RWPE2 (cell line): ENCODE results near the gene ZNF12.

Experiments used
- ATAC-seq: fragments of 200-7000 bp; cut with Tn5 transposase; 3 replicates; pipeline ENCODE4 v1.9.1; 2021; ENCODE audit warnings: low read depth
- DNase-seq: peaks from one replicate; pipeline ENCODE4 v3.0.0-alpha.2; 2020; ENCODE audit warnings: low spot score
- H3K27ac ChIP-seq: fragments of 450-650 bp; 2 replicates; pipeline ENCODE4 v1.5.1; 2017; ENCODE audit warnings: mild to moderate bottlenecking; ENCODE audit not compliant: poor library complexity, severe bottlenecking
- H3K27me3 ChIP-seq: fragments of 250-450 bp; sonication (Bioruptor Pico); 2 replicates; pipeline ENCODE4 v1.5.1; 2021; ENCODE audit warnings: mild to moderate bottlenecking, moderate library complexity; ENCODE audit not compliant: insufficient read depth, poor library complexity, severe bottlenecking
- H3K36me3 ChIP-seq: fragments of 250-450 bp; sonication (Bioruptor Pico); 2 replicates; pipeline ENCODE4 v1.5.1; 2020; ENCODE audit warnings: low read depth, mild to moderate bottlenecking, moderate library complexity
- H3K4me1 ChIP-seq: fragments of 250-450 bp; sonication (Bioruptor Pico); 2 replicates; pipeline ENCODE4 v1.5.1; 2021; ENCODE audit warnings: mild to moderate bottlenecking, moderate library complexity; ENCODE audit not compliant: insufficient read depth, poor library complexity, severe bottlenecking
- H3K4me3 ChIP-seq: fragments of 250-450 bp; sonication (Bioruptor Pico); 2 replicates; pipeline ENCODE4 v1.5.1; 2021; ENCODE audit warnings: mild to moderate bottlenecking, moderate library complexity; ENCODE audit not compliant: severe bottlenecking
- H3K9me3 ChIP-seq: fragments of 250-450 bp; sonication (Bioruptor Pico); 2 replicates; pipeline ENCODE4 v1.5.1; 2021; ENCODE audit warnings: mild to moderate bottlenecking, moderate library complexity; ENCODE audit not compliant: severe bottlenecking
- TF ChIP-seq, protein P1 (sequence below): fragments of 450-650 bp; IDR thresholded peaks from one replicate; pipeline ENCODE4 v1.5.1; 2017; ENCODE audit warnings: mild to moderate bottlenecking, moderate library complexity; ENCODE audit not compliant: poor library complexity, severe bottlenecking

Gene ZNF12

DNA sequence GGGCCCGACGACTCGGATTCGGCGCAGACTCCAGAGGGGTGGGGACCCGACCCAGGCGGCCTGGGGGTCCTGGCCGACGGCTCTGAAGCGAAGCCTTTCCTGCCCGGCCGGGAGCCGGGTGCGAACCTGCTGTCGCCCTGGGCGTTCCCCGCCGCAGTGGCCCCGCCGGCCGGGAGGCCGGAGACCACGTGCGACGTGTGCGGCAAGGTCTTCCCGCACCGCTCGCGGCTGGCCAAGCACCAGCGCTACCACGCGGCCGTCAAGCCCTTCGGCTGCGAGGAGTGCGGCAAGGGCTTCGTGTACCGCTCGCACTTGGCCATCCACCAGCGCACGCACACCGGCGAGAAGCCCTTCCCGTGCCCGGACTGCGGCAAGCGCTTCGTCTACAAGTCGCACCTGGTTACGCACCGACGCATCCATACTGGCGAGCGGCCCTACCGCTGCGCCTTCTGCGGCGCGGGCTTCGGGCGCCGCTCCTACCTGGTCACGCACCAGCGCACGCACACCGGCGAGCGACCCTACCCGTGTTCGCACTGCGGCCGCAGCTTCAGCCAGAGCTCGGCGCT, 54.2 kb downstream of the ZNF12 start:
- H3K4me1 ChIP-seq = no peaks in the 10 kb centered on the region
- no peaks in the 10 kb centered on the region for H3K9me3 ChIP-seq
- TF ChIP-seq, protein P1, sequence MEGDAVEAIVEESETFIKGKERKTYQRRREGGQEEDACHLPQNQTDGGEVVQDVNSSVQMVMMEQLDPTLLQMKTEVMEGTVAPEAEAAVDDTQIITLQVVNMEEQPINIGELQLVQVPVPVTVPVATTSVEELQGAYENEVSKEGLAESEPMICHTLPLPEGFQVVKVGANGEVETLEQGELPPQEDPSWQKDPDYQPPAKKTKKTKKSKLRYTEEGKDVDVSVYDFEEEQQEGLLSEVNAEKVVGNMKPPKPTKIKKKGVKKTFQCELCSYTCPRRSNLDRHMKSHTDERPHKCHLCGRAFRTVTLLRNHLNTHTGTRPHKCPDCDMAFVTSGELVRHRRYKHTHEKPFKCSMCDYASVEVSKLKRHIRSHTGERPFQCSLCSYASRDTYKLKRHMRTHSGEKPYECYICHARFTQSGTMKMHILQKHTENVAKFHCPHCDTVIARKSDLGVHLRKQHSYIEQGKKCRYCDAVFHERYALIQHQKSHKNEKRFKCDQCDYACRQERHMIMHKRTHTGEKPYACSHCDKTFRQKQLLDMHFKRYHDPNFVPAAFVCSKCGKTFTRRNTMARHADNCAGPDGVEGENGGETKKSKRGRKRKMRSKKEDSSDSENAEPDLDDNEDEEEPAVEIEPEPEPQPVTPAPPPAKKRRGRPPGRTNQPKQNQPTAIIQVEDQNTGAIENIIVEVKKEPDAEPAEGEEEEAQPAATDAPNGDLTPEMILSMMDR = no peak
- no peak for ATAC-seq
- no peak overlapping the region for H3K27ac ChIP-seq
- H3K4me3 ChIP-seq = no peak overlapping the region
- H3K36me3 ChIP-seq = peaks cover 9% of the 10 kb centered on the region
- H3K27me3 ChIP-seq = no peaks in the 10 kb centered on the region
- DNase-seq = no peak

- Histone ChIP-seq H3K4me1 (no peaks in the 10 kb centered on the region), H3K27me3 (no peaks in the 10 kb centered on the region), H3K9me3 (no peaks in the 10 kb centered on the region), H3K36me3 (peaks cover 9% of the 10 kb centered on the region), H3K27ac (no peak overlapping the region), H3K4me3 (no peak overlapping the region)
- DNase-seq (no peak), ATAC-seq (no peak)
- TF ChIP-seq, protein P1 = no peak
Observed at GRCh38 chr7:6651851-6652445, 54.8 kb downstream of the ZNF12 start.

- Histone ChIP-seq H3K9me3 (no peaks in the 10 kb centered on the region), H3K27me3 (no peaks in the 10 kb centered on the region), H3K36me3 (peaks cover 9% of the 10 kb centered on the region), H3K4me3 (no peak overlapping the region), H3K4me1 (no peaks in the 10 kb centered on the region), H3K27ac (no peak overlapping the region)
- TF ChIP-seq, protein P1 = no peak
- no peak for ATAC-seq
- DNase-seq = peak; percentile 56
Observed at GRCh38 chr7:6650521-6651011, 56.2 kb downstream of the ZNF12 start.

GRCh38 chr7:6650086-6650485, 56.7 kb downstream of the ZNF12 start:
- Histone ChIP-seq H3K4me3 (no peak overlapping the region), H3K4me1 (no peaks in the 10 kb centered on the region), H3K27ac (no peak overlapping the region), H3K27me3 (no peaks in the 10 kb centered on the region), H3K36me3 (peaks cover 13% of the 10 kb centered on the region), H3K9me3 (no peaks in the 10 kb centered on the region)
- TF ChIP-seq, protein P1 = no peak
- ATAC-seq (no peak), DNase-seq (peak; percentile 23)
